B cell (primary cell): ENCODE results near the gene BCL11A. TPM values are rescaled to one million over a fixed set of nuclear protein-coding genes. Genes with fewer than 3 reads are reported as not detected.

Experiments used
- ATAC-seq: fragments of 200-7000 bp; cut with Tn5 transposase; one replicate; pipeline ENCODE4 v1.10.0; 2021; ENCODE audit warnings: low read depth, mild to moderate bottlenecking, moderate number of reproducible peaks, moderate library complexity
- CTCF ChIA-PET: fragments of 350-600 bp; sonication (Branson Sonifier 250); formaldehyde crosslinking; loops from one replicate; lab custom pipeline; 2021; ENCODE audit warnings: antibody characterized with exemption, inconsistent platforms; lab: Charles Lee
- POLR2A ChIA-PET: fragments of 350-600 bp; sonication (Branson Sonifier 250); formaldehyde crosslinking; loops from one replicate; lab custom pipeline; 2021; ENCODE audit warnings: antibody characterized with exemption; lab: Charles Lee
- DNase-seq: peaks from one replicate; pipeline ENCODE4 v3.0.0; 2013
- H2AFZ ChIP-seq: 2 replicates; pipeline ENCODE4 v1.6.1; 2012; ENCODE audit warnings: mild to moderate bottlenecking, low read depth, low read length; ENCODE audit not compliant: insufficient read depth, poor library complexity, severe bottlenecking
- H3K27ac ChIP-seq, 2 donors: 1 replicate in 1 of 2; 2 replicates in 1 of 2; pipeline ENCODE4 v1.5.1; 2012 to 2013; ENCODE audit warnings: low read length in 2 of 2, mild to moderate bottlenecking in 2 of 2, moderate library complexity in 1 of 2
- H3K27me3 ChIP-seq, 4 experiments: fragments of 200-600 bp in 1 of 4; sonication (generic) in 1 of 4; replicated peaks in 1 of 4; 1 replicate in 2 of 4; 2 replicates in 2 of 4; pipeline versions ENCODE4 v1.6.1 to v1.7.0; 2013 to 2016; ENCODE audit warnings: low read length in 3 of 4, mild to moderate bottlenecking in 2 of 4, mixed read lengths in 1 of 4, moderate library complexity in 1 of 4; ENCODE audit not compliant: insufficient read depth in 4 of 4, control insufficient read depth in 3 of 4; ENCODE audit errors: control extremely low read depth in 1 of 4
- H3K36me3 ChIP-seq, 2 experiments: replicated peaks in 1 of 2; 1 replicate in 1 of 2; 2 replicates in 1 of 2; pipeline versions ENCODE4 v1.6.1 to v1.7.1; 2013; ENCODE audit warnings: low read length in 1 of 2; ENCODE audit not compliant: insufficient read depth in 2 of 2, control insufficient read depth in 1 of 2; ENCODE audit errors: control extremely low read depth in 1 of 2, extremely low read depth in 1 of 2
- H3K4me1 ChIP-seq, 2 donors: fragments of 200-600 bp in 1 of 2; sonication (generic) in 1 of 2; 1 replicate in 1 of 2; 2 replicates in 1 of 2; pipeline versions ENCODE4 v1.5.1 to v1.6.1; 2013 to 2017; ENCODE audit warnings: low read length in 2 of 2; ENCODE audit not compliant: control insufficient read depth in 2 of 2, insufficient read depth in 2 of 2
- H3K4me2 ChIP-seq: replicated peaks from 2 replicates; pipeline ENCODE3; 2012; ENCODE audit warnings: mild to moderate bottlenecking, low read depth, low read length; ENCODE audit not compliant: poor library complexity, severe bottlenecking
- H3K4me3 ChIP-seq, 5 experiments: fragments of 200-600 bp in 1 of 5; sonication (generic) in 1 of 5; 1 replicate in 3 of 5; 2 replicates in 2 of 5; pipeline versions ENCODE4 v1.5.1 to v1.7.0; 2011 to 2016; ENCODE audit warnings: low read length in 4 of 5, mild to moderate bottlenecking in 4 of 5, low read depth in 2 of 5, control low read depth in 1 of 5, moderate library complexity in 1 of 5; ENCODE audit not compliant: insufficient read depth in 1 of 5; ENCODE audit errors: control extremely low read depth in 1 of 5, extremely low read depth in 1 of 5
- H3K79me2 ChIP-seq: fragments of 200-600 bp; sonication (generic); one replicate; pipeline ENCODE4 v1.6.0; 2016; ENCODE audit warnings: low read length; ENCODE audit not compliant: control insufficient read depth, insufficient read depth
- H3K9ac ChIP-seq: fragments of 200-600 bp; sonication (generic); 2 replicates; pipeline ENCODE4 v1.6.1; 2017; ENCODE audit warnings: mild to moderate bottlenecking, low read length, moderate library complexity
- H3K9me3 ChIP-seq, 3 donors: one replicate each; pipeline versions ENCODE4 v1.6.1 to v1.7.1; 2013; ENCODE audit warnings: low read length in 2 of 3; ENCODE audit not compliant: control insufficient read depth in 2 of 3, insufficient read depth in 1 of 3; ENCODE audit errors: control extremely low read depth in 1 of 3
- H4K20me1 ChIP-seq: 2 replicates; pipeline ENCODE4 v1.6.0; 2012; ENCODE audit warnings: mild to moderate bottlenecking, low read length; ENCODE audit not compliant: insufficient read depth, control insufficient read depth, poor library complexity, severe bottlenecking
- H3K27ac Mint-ChIP-seq: one replicate; pipeline ENCODE4 v1.8.0; 2021; ENCODE audit warnings: mixed read lengths
- H3K27me3 Mint-ChIP-seq: one replicate; pipeline ENCODE4 v1.8.0; 2021; ENCODE audit warnings: mixed read lengths
- H3K4me1 Mint-ChIP-seq: one replicate; pipeline ENCODE4 v1.8.0; 2021; ENCODE audit warnings: mixed read lengths
- H3K4me3 Mint-ChIP-seq: one replicate; pipeline ENCODE4 v1.8.0; 2021; ENCODE audit warnings: mixed read lengths
- H3K9me3 Mint-ChIP-seq: one replicate; pipeline ENCODE4 v1.8.0; 2022; ENCODE audit warnings: mixed read lengths; ENCODE audit not compliant: insufficient read depth
- CTCF ChIP-seq: fragments of 200-600 bp; IDR thresholded peaks from one replicate; pipeline ENCODE4 v1.8.0; 2022; ENCODE audit warnings: antibody characterized with exemption, mild to moderate bottlenecking
- EZH2 ChIP-seq: IDR thresholded peaks from 2 replicates; pipeline ENCODE4 v1.6.1; 2012; ENCODE audit warnings: borderline replicate concordance, low read depth, mild to moderate bottlenecking, moderate library complexity, low read length; ENCODE audit not compliant: insufficient read depth, poor library complexity, severe bottlenecking
- WGBS: methylation state at CpG from one replicate; pipeline ENCODE4 v1.1.5; 2013; ENCODE audit warnings: missing lambda C conversion rate; ENCODE audit not compliant: insufficient coverage; 5-methylcytosine and 5-hydroxymethylcytosine counted together
- intact Hi-C: fragments of 100-400 bp; cut with micrococcal nuclease; formaldehyde crosslinking; loops from one replicate; pipeline ENCODE4 v1.10.0; 2022
- polyA plus RNA-seq: library from polyadenylated mRNA; depleted of rRNA; stranded (reverse); fragments of >200 nt; gene quantifications from 2 replicates; pipeline ENCODE4 v1.2.3, GENCODE V29; 2012
- total RNA-seq, 2 donors: library from RNA; stranded (reverse); fragments of 120-200 nt in 1 of 2; gene quantifications; 1 replicate in 1 of 2; 2 replicates in 1 of 2; pipeline versions ENCODE4 v1.2.3 to v1.2.4, GENCODE V29; 2013 to 2022

Gene BCL11A
- total and polyA plus RNA-seq, 2 donors (not counting 1 experiment from before 2014, with no cell fraction given), result 81.8 to 383 TPM

GRCh38 chr2:60465736-60466135 lies 87.7 kb downstream of the BCL11A start:
- H3K9me3 Mint-ChIP-seq, result no peaks in the 10 kb centered on the region
- POLR2A ChIA-PET, result interaction anchor here (0.5 to 1.7 kb wide), 3 partner anchors 18 to 508 kb away, joined by 3 to 5 read pairs (median 5); no protein-coding TSS in a partner anchor
- Histone ChIP-seq H3K4me3 (no peak overlapping the region), H3K4me2 (peak overlapping the region; percentile 16), H3K4me1 (peaks cover 45 to 51% of the 10 kb centered on the region in 2 donors), H3K36me3 (peaks cover 0 to 85% of the 10 kb centered on the region in 2 experiments), H4K20me1 (peaks cover 5% of the 10 kb centered on the region), H3K27me3 (no peaks in the 10 kb centered on the region), H3K27ac (peak overlapping the region; percentile 26 to 80), H3K9ac (no peak overlapping the region), H2AFZ (no peak overlapping the region), H3K9me3 (peaks cover 0 to 13% (median 2%) of the 10 kb centered on the region in 3 donors), H3K79me2 (peaks cover 98% of the 10 kb centered on the region)
- TF ChIP-seq EZH2 (no peak), CTCF (no peak)
- intact Hi-C loops, result no loop called here
- no peak for DNase-seq
- H3K4me3 Mint-ChIP-seq, result no peak overlapping the region
- H3K27ac Mint-ChIP-seq, result peak overlapping the region; percentile 88
- WGBS, result 37% methylated on average over 2 of the region's 4 CpGs
- H3K27me3 Mint-ChIP-seq, result no peaks in the 10 kb centered on the region
- ATAC-seq, result no peak
- H3K4me1 Mint-ChIP-seq, result peaks cover 70% of the 10 kb centered on the region
- CTCF ChIA-PET, result interaction anchor here (1.3 to 1.5 kb wide), 2 partner anchors 13 to 26 kb away, joined by 3 to 4 read pairs; no protein-coding TSS in a partner anchor

GRCh38 chr2:60463249-60463648 lies 90.2 kb downstream of the BCL11A start:
- WGBS, result 68% methylated on average over 4 of the region's 6 CpGs
- Histone ChIP-seq H3K4me2 (no peak overlapping the region), H3K4me3 (no peak overlapping the region), H3K9me3 (peaks cover 0 to 8% (median 1%) of the 10 kb centered on the region in 3 donors), H3K27me3 (no peaks in the 10 kb centered on the region), H3K9ac (no peak overlapping the region), H4K20me1 (peaks cover 5% of the 10 kb centered on the region), H2AFZ (no peak overlapping the region), H3K79me2 (peaks cover 97% of the 10 kb centered on the region), H3K27ac (peak overlapping the region; percentile 31 to 80), H3K36me3 (peaks cover 0 to 90% of the 10 kb centered on the region in 2 experiments), H3K4me1 (peaks cover 26 to 34% of the 10 kb centered on the region in 2 donors)
- DNase-seq, result no peak
- Mint-ChIP-seq H3K27ac (peak overlapping the region; percentile 78), H3K4me3 (no peak overlapping the region), H3K9me3 (no peaks in the 10 kb centered on the region), H3K27me3 (no peaks in the 10 kb centered on the region), H3K4me1 (peaks cover 55% of the 10 kb centered on the region)
- ATAC-seq, result no peak
- POLR2A ChIA-PET, result interaction anchor here (0.7 kb wide), 1 partner anchor 12 kb away, joined by 5 read pairs; no protein-coding TSS in a partner anchor
- intact Hi-C loops, result no loop called here
- TF ChIP-seq CTCF (no peak), EZH2 (no peak)
- CTCF ChIA-PET, result no interaction called here
